MM.1S (cell line): ENCODE measurements around the gene NEK11.

Source experiments
- DNase-seq: peaks from one replicate; pipeline ENCODE4 v3.0.0-alpha.2; 2015
- H2AFZ ChIP-seq: fragments of 300-600 bp; sonication (generic); 2 replicates; pipeline ENCODE4 v1.6.0; 2016; ENCODE audit warnings: antibody characterized with exemption, low read length
- H3F3A ChIP-seq: fragments of 300-600 bp; sonication (generic); 2 replicates; pipeline ENCODE4 v1.6.1; 2016; ENCODE audit warnings: mild to moderate bottlenecking, antibody characterized with exemption, low read length, moderate library complexity, mixed read lengths; ENCODE audit not compliant: insufficient read depth
- H3K27ac ChIP-seq: fragments of 300-600 bp; sonication (generic); 2 replicates; pipeline ENCODE4 v1.5.1; 2016; ENCODE audit warnings: mild to moderate bottlenecking, low read length
- H3K27me3 ChIP-seq: fragments of 300-600 bp; sonication (generic); replicated peaks from 2 replicates; pipeline ENCODE4 v1.6.0; 2016; ENCODE audit warnings: low read length; ENCODE audit not compliant: insufficient read depth
- H3K36me3 ChIP-seq: fragments of 300-600 bp; sonication (generic); replicated peaks from 2 replicates; pipeline ENCODE4 v1.6.1; 2016; ENCODE audit warnings: mild to moderate bottlenecking, low read length, mixed read lengths; ENCODE audit not compliant: insufficient read depth
- H3K4me1 ChIP-seq: fragments of 300-600 bp; sonication (generic); 2 replicates; pipeline ENCODE4 v1.6.1; 2016; ENCODE audit warnings: low read length, mixed read lengths
- H3K4me2 ChIP-seq: fragments of 300-600 bp; sonication (generic); 2 replicates; pipeline ENCODE4 v1.6.0; 2016; ENCODE audit warnings: low read depth, low read length
- H3K4me3 ChIP-seq: fragments of 300-600 bp; sonication (generic); 2 replicates; pipeline ENCODE4 v1.5.1; 2016; ENCODE audit warnings: low read length, mixed read lengths
- H3K79me2 ChIP-seq: fragments of 300-600 bp; sonication (generic); 2 replicates; pipeline ENCODE4 v1.6.1; 2016; ENCODE audit warnings: mixed run types, low read length, mixed read lengths
- H3K9ac ChIP-seq: fragments of 300-600 bp; sonication (generic); 2 replicates; pipeline ENCODE4 v1.6.1; 2016; ENCODE audit warnings: low read length, mixed read lengths
- H3K9me2 ChIP-seq: fragments of 300-600 bp; sonication (generic); replicated peaks from 2 replicates; pipeline ENCODE4 v1.6.1; 2016; ENCODE audit warnings: mild to moderate bottlenecking, low read length, mixed read lengths; ENCODE audit not compliant: insufficient read depth
- H3K9me3 ChIP-seq: fragments of 300-600 bp; sonication (generic); replicated peaks from 2 replicates; pipeline ENCODE4 v1.6.1; 2016; ENCODE audit warnings: mild to moderate bottlenecking, low read length, mixed read lengths; ENCODE audit not compliant: insufficient read depth
- H4K20me1 ChIP-seq: fragments of 300-600 bp; sonication (generic); 2 replicates; pipeline ENCODE4 v1.6.1; 2016; ENCODE audit warnings: mild to moderate bottlenecking, low read length, moderate library complexity, mixed read lengths; ENCODE audit not compliant: insufficient read depth
- EZH2 ChIP-seq: fragments of 300-600 bp; sonication (generic); optimal IDR thresholded peaks from 2 replicates; pipeline ENCODE3; 2017; ENCODE audit warnings: low read depth, mild to moderate bottlenecking, antibody characterized with exemption, low read length, mixed read lengths
- EZH2phosphoT487 ChIP-seq: fragments of 300-600 bp; sonication (generic); IDR thresholded peaks from 2 replicates; pipeline ENCODE4 v1.6.1; 2018; ENCODE audit warnings: antibody characterized with exemption, low read length
- TF ChIP-seq, protein P1 (sequence below): fragments of 300-600 bp; sonication (generic); IDR thresholded peaks from 2 replicates; pipeline ENCODE4 v1.5.1; 2016; ENCODE audit warnings: antibody characterized with exemption, low read length, mixed read lengths

Gene NEK11

DNA sequence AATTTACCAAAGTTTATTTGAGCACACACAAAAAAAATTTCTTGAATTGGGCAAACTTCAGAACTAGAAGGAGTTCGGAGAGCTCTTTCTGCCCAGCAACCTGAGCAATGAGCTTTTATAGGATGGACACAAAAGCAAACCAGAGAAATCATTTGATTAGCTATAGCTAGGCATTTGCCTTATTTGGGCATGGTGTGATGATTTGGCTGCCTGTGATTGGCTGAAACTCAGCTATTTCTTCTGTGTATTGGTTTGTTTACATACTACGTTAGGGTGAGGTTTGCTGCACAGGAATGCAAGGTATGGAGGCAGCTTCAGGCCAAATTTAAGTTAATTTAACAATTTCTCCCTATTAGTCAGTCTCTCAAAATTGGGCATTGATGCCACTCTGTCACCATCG, 65.1 kb downstream of the NEK11 start:
- H3K36me3 ChIP-seq: no peaks in the 10 kb centered on the region
- no peaks in the 10 kb centered on the region for H3K4me1 ChIP-seq
- no peak for DNase-seq
- no peaks in the 10 kb centered on the region for H3K9me3 ChIP-seq
- H3F3A ChIP-seq: no peaks in the 10 kb centered on the region
- H3K4me3 ChIP-seq: no peak overlapping the region
- H3K9ac ChIP-seq: no peak overlapping the region
- H3K9me2 ChIP-seq: no peaks in the 10 kb centered on the region
- no peak overlapping the region for H2AFZ ChIP-seq
- H3K27me3 ChIP-seq: no peaks in the 10 kb centered on the region
- no peak for TF ChIP-seq EZH2phosphoT487
- TF ChIP-seq, protein P1, sequence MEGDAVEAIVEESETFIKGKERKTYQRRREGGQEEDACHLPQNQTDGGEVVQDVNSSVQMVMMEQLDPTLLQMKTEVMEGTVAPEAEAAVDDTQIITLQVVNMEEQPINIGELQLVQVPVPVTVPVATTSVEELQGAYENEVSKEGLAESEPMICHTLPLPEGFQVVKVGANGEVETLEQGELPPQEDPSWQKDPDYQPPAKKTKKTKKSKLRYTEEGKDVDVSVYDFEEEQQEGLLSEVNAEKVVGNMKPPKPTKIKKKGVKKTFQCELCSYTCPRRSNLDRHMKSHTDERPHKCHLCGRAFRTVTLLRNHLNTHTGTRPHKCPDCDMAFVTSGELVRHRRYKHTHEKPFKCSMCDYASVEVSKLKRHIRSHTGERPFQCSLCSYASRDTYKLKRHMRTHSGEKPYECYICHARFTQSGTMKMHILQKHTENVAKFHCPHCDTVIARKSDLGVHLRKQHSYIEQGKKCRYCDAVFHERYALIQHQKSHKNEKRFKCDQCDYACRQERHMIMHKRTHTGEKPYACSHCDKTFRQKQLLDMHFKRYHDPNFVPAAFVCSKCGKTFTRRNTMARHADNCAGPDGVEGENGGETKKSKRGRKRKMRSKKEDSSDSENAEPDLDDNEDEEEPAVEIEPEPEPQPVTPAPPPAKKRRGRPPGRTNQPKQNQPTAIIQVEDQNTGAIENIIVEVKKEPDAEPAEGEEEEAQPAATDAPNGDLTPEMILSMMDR: no peak
- TF ChIP-seq EZH2: no peak
- no peaks in the 10 kb centered on the region for H3K79me2 ChIP-seq
- H4K20me1 ChIP-seq: no peaks in the 10 kb centered on the region
- no peak overlapping the region for H3K27ac ChIP-seq
- H3K4me2 ChIP-seq: no peak overlapping the region

DNA sequence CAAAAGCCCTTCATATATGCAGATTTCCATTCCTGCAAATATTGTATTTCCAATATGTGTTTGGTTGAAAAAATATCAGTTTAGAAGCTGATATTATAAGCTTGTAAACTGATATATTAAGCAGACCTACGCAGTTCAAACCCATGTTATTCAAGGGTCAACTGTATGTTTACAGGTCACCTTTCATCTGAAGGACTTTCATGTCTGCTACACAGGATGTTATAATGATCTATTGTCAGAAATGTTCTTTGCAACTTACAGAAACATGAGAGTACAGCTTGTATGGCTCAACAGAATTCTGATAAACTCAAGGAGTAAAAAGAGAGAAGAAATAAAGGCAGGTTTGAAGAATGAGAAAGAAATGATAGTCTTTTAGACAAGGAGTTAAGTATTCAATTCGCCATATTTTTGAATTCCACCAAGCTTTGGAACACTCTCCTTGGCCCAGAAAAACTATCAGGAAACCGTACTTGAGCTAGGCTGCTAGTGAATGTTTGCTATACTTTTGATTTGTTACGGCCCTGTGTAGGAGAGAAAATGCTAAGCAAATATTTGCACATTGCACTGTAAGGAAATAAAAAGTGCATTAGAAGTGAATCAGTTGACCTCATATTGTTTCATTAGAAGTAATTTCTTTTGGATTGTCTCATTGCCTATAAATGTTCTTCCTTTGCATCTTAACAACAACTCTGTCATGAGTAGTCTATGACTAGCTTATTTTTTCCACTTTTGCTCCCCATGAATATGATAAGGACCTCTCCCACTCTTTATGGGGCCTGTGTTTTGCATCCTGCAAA, 81.2 kb downstream of the NEK11 start:
- Histone ChIP-seq H4K20me1 (no peaks in the 10 kb centered on the region), H3K9ac (no peak overlapping the region), H3K9me3 (no peaks in the 10 kb centered on the region), H3K36me3 (no peaks in the 10 kb centered on the region), H3K4me1 (no peaks in the 10 kb centered on the region), H3K9me2 (no peaks in the 10 kb centered on the region), H3K79me2 (no peaks in the 10 kb centered on the region), H3K4me2 (no peak overlapping the region), H3K27me3 (no peaks in the 10 kb centered on the region), H3K27ac (no peak overlapping the region), H3F3A (no peaks in the 10 kb centered on the region), H3K4me3 (no peak overlapping the region), H2AFZ (no peak overlapping the region)
- DNase-seq: no peak
- TF ChIP-seq EZH2phosphoT487: no peak
- TF ChIP-seq EZH2: no peak
- TF ChIP-seq, protein P1: no peak

DNA sequence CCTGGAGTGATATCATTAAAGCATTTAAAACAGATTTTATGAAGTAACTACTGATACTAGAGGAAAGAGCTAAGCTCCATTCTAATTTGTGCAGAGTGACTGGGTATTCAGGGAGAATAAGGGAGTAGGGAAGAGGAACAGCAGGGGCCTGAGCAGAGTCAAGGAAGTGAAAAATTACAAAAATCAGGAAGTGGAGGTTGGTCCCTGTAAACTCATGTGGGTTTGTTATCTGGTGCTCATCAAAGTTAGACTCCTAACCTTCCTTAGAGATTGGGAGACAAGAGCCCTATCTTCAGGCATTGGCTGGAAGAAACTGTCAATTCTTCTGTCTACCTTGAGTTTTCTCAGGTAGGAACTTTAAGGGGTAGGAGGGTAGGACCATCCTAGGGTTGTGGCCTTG, 82.5 kb downstream of the NEK11 start:
- H3K9me3 ChIP-seq: no peaks in the 10 kb centered on the region
- H3K79me2 ChIP-seq: no peaks in the 10 kb centered on the region
- no peak for DNase-seq
- no peaks in the 10 kb centered on the region for H3K9me2 ChIP-seq
- H3K27ac ChIP-seq: no peak overlapping the region
- no peak overlapping the region for H3K4me3 ChIP-seq
- H3K4me1 ChIP-seq: no peaks in the 10 kb centered on the region
- H3K36me3 ChIP-seq: no peaks in the 10 kb centered on the region
- H3K27me3 ChIP-seq: no peaks in the 10 kb centered on the region
- H4K20me1 ChIP-seq: no peaks in the 10 kb centered on the region
- no peak overlapping the region for H3K9ac ChIP-seq
- TF ChIP-seq EZH2phosphoT487 (no peak), EZH2 (no peak)
- TF ChIP-seq, protein P1: no peak
- H2AFZ ChIP-seq: no peak overlapping the region
- H3K4me2 ChIP-seq: no peak overlapping the region
- H3F3A ChIP-seq: no peaks in the 10 kb centered on the region
